NCI-H146 (cell line): ENCODE measurements around the gene COG1.
"Not testable (repeated sequence)": the region's sequence is repeated elsewhere in the genome, so short reads cannot be mapped to it uniquely, and the experiment has no call there.

Experiments used
- DNase-seq: peaks from one replicate; lab custom pipeline; 2025; lab: John Stamatoyannopoulos, UW

COG1 gene, protein sequence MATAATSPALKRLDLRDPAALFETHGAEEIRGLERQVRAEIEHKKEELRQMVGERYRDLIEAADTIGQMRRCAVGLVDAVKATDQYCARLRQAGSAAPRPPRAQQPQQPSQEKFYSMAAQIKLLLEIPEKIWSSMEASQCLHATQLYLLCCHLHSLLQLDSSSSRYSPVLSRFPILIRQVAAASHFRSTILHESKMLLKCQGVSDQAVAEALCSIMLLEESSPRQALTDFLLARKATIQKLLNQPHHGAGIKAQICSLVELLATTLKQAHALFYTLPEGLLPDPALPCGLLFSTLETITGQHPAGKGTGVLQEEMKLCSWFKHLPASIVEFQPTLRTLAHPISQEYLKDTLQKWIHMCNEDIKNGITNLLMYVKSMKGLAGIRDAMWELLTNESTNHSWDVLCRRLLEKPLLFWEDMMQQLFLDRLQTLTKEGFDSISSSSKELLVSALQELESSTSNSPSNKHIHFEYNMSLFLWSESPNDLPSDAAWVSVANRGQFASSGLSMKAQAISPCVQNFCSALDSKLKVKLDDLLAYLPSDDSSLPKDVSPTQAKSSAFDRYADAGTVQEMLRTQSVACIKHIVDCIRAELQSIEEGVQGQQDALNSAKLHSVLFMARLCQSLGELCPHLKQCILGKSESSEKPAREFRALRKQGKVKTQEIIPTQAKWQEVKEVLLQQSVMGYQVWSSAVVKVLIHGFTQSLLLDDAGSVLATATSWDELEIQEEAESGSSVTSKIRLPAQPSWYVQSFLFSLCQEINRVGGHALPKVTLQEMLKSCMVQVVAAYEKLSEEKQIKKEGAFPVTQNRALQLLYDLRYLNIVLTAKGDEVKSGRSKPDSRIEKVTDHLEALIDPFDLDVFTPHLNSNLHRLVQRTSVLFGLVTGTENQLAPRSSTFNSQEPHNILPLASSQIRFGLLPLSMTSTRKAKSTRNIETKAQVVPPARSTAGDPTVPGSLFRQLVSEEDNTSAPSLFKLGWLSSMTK

DNA sequence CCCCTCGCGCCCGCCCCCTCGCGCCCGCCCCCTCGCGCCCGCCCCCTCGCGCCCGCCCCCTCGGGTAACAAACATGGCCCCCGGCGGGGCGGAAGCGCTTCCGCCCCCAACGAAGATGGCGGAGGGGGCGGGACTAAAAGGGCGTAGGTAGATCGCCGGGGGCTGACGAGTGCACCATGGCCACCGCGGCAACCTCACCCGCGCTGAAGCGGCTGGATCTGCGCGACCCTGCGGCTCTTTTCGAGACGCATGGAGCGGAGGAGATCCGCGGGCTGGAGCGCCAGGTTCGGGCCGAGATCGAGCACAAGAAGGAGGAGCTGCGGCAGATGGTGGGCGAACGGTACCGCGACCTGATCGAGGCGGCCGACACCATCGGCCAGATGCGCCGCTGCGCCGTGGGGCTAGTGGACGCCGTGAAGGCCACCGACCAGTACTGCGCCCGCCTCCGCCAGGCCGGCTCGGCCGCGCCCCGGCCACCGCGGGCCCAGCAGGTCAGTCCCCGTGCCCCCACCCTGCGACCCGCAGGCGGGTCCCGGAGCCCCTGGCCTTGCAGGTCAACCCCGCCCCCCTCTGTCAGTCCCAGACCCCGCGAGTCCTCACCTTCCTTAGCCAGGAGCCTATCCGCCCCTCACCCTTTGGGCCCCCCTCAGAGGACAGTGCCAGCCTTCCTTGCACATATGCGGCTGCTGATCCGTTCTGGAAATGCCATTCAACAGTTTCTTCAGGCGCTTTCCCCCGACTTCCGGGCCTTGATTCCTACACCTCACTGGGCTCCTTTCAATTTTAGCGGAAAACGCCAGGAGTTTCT, at the start of gene COG1:
Gene COG1 (plus strand): TSS at position 162 of the 808 bp plus-strand sequence. CDS start 15 bp downstream, at position 177.
- peak; percentile 94 for DNase-seq

DNA sequence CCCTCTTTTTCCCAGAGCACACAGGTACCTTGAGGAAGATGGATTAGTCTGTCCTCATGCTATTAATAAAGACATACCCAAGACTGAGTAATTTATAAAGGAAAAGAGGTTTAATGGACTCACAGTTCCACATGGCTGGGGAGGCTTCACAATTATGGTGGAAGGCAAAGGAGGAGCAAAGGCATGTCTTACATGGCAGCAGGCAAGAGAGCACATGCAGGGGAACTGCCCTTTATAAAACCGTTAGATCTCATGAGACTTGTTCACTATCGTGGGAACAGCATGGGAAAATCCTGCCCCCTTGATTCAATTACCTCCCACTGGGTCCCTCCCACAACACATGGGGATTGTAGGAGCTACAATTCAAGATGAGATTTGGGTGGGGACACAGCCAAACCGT, 48.6 kb upstream of the COG1 start:
- DNase-seq = not testable (repeated sequence)

DNA sequence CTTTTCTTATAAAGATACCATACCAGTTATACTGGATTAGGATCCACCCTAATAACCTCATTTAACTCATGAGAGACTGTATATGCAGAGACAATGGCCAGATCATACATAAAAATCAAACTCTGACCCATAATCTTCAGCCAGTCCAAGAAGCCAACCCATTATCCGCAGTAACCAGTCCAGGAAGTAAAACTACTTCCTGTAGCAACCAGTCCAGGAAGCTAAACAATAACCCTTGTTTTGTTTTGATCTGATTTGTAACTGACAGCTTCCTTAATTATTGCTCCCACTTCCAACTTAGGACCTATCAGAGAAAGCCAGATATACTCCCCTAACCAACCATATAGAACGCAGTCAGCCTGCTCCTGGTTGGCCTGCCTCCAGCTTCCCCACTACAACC, 47.2 kb upstream of the COG1 start:
- no peak for DNase-seq

DNA sequence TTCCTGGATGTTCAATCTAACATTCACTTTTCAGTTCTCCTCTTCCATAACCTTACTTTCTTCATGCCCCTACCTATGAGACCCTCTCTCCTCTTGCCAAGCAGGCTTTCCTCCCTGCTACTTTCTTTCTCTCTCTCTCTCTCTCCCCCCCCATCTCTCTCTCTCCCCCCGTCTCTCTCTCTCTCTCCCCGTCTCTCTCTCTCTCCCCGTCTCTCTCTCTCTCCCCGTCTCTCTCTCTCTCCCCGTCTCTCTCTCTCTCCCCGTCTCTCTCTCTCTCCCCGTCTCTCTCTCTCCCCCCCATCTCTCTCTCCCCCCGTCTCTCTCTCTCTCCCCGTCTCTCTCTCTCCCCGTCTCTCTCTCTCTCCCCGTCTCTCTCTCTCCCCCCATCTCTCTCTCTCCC, 45.1 kb upstream of the COG1 start:
- DNase-seq = not testable (repeated sequence)

GRCh38 chr17:73148540-73149334, 44.1 kb upstream of the COG1 start:
- DNase-seq = no peak

GRCh38 chr17:73150622-73151300, 42.1 kb upstream of the COG1 start:
- DNase-seq = not testable (repeated sequence)

GRCh38 chr17:73151916-73152632, 40.8 kb upstream of the COG1 start:
- DNase-seq = peak; percentile 44

GRCh38 chr17:73155410-73156165, 37.3 kb upstream of the COG1 start:
- DNase-seq = peak; percentile 37

- DNase-seq = peak; percentile 78
These were observed 36.6 kb upstream of the COG1 start for GRCh38 chr17:73156166-73156840.

GRCh38 chr17:73156887-73157520, 35.9 kb upstream of the COG1 start:
- DNase-seq = no peak

GRCh38 chr17:73157521-73157890, 35.3 kb upstream of the COG1 start:
- DNase-seq = peak; percentile 13

GRCh38 chr17:73158133-73158532, 34.7 kb upstream of the COG1 start:
- DNase-seq = no peak

DNA sequence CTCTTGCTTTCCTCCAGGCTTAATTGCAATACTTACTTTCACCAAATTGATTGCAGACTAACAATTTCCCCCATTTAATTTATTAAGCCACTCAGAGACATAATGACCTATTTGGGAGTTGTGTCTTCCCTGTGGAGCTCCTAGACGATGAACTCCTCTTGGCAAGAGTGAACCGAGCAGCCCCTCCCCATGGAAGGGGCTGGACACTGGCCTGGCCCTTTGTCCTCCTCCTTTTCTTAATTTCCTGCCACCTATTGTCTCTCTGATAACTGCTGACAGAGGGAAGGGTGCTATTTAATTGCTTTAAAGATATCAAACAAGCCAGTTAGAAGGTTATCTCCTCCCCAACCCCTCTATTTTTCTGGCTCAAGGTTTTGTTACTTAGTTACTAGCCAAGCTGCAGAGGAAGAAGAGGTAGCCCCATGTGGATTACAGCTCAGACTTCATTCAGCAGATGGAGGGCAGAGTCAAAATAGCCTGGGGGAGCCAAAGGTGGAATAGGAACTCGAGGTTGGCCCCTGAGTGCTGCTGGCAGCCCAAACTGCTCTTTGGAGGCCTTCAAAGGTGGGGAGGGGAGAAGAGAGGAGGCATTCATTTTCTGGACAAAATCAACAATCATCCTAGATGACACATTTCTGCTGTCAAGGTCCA, 31.8 kb upstream of the COG1 start:
- DNase-seq = peak; percentile 68

DNA sequence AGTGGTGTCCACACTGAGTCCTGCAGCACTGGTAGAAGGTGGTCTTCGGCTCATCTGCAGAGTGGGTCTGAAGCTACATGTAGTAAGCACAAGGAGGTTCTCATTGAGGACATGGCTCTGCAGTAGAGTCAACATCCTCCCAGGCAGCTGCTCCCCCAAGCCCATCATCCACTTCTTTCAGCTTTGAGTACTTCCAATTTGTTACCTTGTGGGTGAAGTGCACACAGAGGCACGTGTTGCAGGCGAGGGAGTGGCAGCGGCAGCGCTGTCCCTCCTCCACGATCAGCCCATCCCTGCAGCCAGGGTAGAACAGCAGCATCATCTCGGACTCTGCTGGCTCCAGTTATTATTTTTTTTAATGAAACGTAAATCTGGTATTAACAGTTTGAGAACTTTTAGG, 29.8 kb upstream of the COG1 start:
- no peak for DNase-seq

- DNase-seq = peak; percentile 28
These were observed 27.0 kb upstream of the COG1 start for GRCh38 chr17:73165616-73166404.

GRCh38 chr17:73166731-73167581, 25.9 kb upstream of the COG1 start:
- DNase-seq = no peak
